HG03097 (cell line): ENCODE results near the gene CNOT6.

Experiments used
- ATAC-seq: cut with Tn5 transposase; IDR thresholded peaks from one replicate; pipeline ENCODE4 v1.9.1; 2021; ENCODE audit not compliant: unreplicated experiment, low FRiP score

CNOT6 gene

DNA sequence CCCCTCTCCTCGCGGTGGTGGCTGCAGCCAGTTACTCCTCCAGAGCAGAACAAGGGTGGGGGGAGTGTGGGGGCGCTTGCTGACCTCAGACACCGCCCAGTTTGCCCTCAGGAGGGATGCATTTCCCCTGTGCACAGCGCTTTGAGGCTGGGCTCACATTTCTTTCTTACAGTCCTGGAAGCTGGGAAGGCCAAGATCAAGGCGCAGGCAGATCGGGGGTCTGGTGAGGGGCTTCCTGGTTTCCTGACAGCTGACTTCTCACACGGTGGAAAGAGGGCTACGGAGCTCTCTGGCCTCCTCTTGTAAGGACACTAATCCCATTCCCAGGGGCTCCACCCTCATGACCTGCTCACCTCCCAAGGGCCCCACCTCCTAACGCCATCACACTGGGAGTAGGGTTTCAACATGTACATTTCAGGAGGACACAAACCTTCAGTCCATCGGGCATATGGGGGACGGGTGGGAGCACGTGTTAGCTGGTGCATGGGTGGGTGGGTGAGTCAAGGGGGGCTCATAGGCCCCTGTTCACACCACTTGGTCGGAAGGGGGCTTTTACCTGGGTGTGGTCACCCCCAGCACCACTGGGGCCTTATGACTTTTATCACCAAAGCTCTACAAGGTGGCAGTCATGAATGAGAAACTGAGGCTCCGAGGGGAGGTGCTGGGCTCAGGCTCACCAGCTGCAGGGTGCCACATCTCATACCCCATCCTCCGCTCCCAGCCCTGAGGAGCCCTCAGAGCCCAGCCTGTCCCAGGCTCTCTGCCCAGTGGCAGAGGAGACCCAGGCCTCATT lies 104.8 kb downstream of the CNOT6 start:
- ATAC-seq = no peak

DNA sequence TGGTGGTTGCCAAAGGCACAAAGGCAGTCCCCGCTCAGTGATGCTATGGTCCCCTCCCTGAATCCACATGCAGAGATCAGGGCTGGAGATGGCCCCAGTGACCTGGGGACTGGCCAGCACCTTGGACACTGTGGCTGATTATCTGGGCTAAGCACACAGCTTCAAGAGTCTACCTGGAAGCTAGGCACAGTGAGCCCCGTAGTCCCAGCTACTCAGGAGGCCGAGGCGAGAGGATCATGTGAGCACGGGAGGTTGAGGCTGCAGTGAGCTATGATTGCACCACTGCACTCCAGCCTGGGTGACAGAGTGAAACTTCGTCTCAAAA lies 105.4 kb downstream of the CNOT6 start:
- no peak for ATAC-seq

- no peak for ATAC-seq
Observed at GRCh38 chr5:180599981-180600553, 105.9 kb downstream of the CNOT6 start.

- ATAC-seq = no peak
Observed at GRCh38 chr5:180600554-180601041, 106.4 kb downstream of the CNOT6 start.

GRCh38 chr5:180601591-180602480 lies 107.7 kb downstream of the CNOT6 start:
- no peak for ATAC-seq

DNA sequence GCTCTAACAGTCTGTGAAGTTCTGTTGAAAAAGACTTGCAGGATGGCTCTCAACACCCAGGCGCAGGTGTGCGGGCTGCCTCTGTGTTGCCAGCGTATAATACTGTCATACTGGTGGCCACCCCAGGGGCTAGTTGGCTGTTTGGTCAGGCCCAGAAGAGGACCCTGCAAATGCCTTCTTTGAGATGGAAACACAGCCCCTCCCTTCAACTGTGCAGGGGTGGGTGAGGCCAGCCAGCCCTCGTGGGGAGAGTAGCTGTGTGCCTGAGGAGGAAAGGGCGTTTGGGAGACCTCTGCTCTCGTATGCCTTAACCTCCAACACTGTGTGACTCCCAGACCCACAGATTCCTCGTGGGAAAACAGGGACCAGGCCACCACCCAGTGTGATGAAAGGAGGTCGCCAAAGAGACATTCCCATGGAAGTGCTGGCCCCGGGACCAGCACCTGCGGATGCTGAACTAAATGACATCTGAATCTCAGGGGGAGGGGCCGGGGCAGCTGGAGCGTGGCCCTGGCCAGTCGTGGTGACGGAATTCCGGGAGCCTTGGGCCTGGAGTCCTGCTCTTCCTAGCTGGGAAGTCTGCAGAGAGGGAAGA lies 108.4 kb downstream of the CNOT6 start:
- ATAC-seq = no peak

- no peak for ATAC-seq
Observed at GRCh38 chr5:180603076-180603594, 109.0 kb downstream of the CNOT6 start.

DNA sequence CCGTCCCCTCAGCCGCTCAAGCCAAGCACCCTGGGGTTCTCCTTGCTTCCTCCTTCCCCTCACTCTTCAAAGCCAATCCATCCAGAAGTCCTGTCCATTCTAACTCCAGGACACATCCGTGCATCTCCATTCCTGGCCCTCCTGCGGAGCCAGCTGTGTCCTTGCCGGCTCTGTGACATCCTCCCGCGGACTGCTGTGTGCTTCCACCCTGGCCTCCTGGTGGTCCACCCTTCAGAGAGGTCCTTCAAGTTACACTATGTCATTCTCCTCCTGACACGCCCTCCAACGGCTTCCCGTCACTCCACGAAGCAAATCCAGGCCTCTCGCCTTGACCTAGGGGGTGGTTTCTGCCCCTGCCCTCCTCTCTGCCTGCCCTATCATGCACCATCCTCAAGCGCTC lies 110.1 kb downstream of the CNOT6 start:
- ATAC-seq = no peak

DNA sequence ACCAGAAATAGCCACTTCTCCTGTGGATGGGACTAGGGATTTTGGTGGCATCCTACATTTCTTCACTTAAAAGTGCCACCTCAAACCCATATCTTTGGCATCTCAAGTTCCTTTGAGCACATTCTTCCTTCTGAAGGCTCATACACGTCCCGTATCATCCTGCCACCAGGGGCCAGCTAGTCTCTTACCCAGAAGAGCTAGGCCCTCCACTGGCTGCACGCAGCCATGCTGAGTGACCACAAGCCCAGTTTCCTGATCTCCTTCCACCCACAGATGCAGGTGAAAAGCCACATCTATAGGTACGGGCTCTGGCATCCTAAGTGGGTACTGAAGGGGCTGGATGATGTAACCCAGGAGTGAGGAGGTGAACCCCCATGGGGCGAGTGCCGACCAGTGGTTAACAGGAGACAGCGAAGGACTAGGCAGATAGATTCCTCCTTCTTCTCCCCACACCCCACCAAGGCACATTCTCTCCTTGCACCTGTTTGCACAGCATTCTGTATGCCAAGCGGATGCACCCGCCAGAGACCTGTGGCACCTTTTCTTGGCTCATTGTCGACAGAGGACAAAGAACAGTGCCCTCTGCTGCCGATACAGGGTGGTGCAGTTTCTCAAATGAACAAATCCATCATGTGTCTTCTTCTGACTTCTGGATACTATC lies 111.5 kb downstream of the CNOT6 start:
- no peak for ATAC-seq

- ATAC-seq = no peak
Observed at GRCh38 chr5:180606215-180606785, 112.1 kb downstream of the CNOT6 start.

DNA sequence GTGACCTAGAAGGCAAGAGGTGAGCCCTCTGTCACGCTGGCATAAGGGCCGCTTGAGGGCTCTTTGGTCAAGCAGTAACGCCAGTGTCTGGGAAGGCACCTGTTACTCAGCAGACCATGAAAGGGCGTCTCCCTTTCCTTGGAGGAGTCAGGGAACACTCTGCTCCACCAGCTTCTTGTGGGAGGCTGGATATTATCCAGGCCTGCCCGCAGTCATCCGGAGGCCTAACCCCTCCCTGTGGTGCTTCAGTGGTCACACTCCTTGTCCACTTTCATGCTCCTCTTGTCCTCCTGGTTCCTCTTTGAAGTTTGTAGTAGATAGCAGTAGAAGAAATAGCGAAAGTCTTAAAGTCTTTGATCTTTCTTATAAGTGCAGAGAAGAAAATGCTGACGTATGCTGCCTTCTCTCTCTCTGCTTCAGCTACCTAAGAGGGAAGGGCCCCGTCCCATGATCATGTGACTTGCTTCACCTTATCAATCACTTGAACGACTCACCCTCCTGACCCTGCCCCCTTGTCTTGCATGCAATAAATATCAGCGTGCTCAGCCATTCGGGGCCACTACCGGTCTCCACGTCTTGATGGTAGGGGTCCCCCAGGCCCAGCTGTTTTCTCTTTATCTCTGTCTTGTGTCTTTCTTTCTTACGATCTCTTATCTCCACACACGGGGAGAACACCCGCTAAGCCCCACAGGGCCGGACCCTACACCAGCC lies 113.8 kb downstream of the CNOT6 start:
- no peak for ATAC-seq

DNA sequence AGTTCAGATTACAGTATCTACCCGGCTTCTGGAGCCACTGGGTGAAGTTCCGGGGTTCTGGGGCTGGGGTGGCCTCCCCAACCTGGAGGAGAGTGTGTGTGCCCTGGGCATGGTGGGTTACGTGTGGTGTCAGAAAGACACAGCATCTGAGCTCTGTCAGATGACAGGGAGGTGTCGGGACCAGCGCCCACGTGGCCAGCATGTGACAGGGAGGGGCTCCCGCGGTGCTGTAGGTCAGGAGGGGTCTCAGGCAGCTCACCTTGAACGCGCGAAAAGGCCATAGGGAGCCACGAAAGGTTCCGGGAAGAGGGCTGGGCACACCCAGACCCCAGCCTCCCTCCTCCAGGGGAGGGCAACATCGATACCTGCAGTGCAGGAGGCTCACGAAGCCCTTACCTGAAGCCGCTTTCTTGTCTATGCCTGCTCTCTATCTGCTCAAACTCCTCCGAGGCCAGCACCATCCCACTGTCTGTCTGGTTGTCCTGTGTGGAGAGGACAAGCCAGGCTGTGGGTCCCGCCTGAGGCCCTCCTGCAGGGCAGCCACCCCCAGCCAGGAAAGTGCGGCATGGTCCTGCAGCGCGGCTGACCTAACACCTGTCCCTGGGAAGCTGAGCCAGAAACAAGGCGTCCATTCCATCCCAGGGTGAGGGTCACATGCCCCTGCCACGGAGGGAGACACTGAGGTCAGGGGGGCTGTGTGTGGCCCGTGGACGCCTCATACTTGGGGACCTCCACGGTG lies 114.6 kb downstream of the CNOT6 start:
- ATAC-seq = no peak

- no peak for ATAC-seq
Observed at GRCh38 chr5:180609386-180609785, 115.2 kb downstream of the CNOT6 start.

- ATAC-seq = no peak
Observed at GRCh38 chr5:180609817-180610550, 115.8 kb downstream of the CNOT6 start.

- ATAC-seq = no peak
Observed at GRCh38 chr5:180611140-180611850, 117.1 kb downstream of the CNOT6 start.

DNA sequence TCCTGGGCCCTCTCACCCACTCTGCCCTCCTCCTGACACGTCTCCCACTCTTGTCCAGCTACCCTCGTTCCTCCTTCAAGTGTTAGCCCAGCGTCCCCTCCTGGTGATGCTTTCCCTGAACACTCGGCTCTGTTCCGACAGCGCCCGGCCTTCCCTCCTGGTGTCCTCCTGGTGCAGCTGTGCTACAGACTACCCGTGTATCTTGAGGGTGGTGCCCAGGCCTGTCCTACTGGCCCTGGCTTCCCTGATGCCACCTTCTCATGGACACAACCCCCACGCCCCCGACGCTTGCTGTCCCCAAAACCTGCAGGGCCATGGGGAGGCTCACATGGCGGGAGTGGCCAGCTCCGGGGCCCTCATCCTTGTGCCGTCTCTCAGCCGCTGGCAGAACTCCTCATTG lies 118.5 kb downstream of the CNOT6 start:
- ATAC-seq = no peak

DNA sequence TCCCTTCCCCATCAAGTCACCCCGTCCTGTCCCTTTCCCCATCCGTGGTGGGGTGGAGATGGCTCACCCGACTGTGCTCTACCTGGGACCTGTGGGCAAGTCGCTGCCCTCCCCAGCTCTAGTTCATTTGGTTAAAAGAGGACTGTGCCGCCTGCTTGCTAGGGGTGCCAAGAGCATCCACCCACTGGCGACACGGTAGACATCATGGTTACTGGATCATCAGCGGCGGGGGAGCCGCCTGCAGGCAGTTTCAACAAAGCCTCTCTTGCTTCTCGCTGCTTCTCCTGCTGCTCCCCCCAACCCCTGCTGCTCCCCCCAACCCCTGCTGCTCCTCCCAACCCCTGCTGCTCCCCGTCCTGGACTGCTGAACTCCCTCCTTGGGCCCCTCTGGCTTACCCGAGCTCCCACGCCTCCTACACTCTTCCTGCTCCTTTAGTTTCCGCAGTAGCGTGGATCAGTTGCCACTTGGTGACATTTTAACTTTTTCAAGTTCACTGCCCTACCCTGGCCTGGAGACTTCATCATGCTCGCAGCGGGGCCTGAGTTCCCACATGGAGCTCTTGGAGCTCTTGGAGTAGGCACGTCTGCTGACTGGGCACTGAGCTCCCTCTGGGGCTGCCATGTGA lies 119.1 kb downstream of the CNOT6 start:
- ATAC-seq = no peak
